SK-N-SH treated with all-trans-retinoic acid at 6 μM for 48 hours (cell line): Measurements from ENCODE around the gene ITPKB.

ENCODE experiments used
- ATAC-seq: fragments of 200-7000 bp; cut with Tn5 transposase; 3 replicates; pipeline ENCODE4 v1.9.1; 2020; ENCODE audit warnings: mild to moderate bottlenecking, moderate library complexity
- ARNTL ChIP-seq: fragments of 450-650 bp; formaldehyde crosslinking; IDR thresholded peaks from 2 replicates; pipeline ENCODE4 v1.5.0; 2020; ENCODE audit warnings: low read depth, mild to moderate bottlenecking, moderate library complexity, borderline replicate concordance
- BACH2 ChIP-seq: fragments of 250-450 bp; sonication (Bioruptor Pico); IDR thresholded peaks from 2 replicates; pipeline ENCODE4 v1.9.0; 2021; ENCODE audit warnings: mild to moderate bottlenecking, borderline replicate concordance
- CSDC2 ChIP-seq: fragments of 250-450 bp; sonication (Bioruptor Pico); IDR thresholded peaks from 2 replicates; pipeline ENCODE4 v1.5.0; 2020; ENCODE audit warnings: mild to moderate bottlenecking, moderate library complexity
- ESRRG ChIP-seq: fragments of 250-450 bp; sonication (Bioruptor Pico); IDR thresholded peaks from 2 replicates; pipeline ENCODE4 v1.6.1; 2021; ENCODE audit warnings: mild to moderate bottlenecking
- ISL1 ChIP-seq: fragments of 250-450 bp; sonication (Bioruptor Pico); IDR thresholded peaks from 2 replicates; pipeline ENCODE4 v2.1.2; 2022; ENCODE audit warnings: mild to moderate bottlenecking, moderate library complexity
- OSR1 ChIP-seq: fragments of 250-450 bp; sonication (Bioruptor Pico); IDR thresholded peaks from 2 replicates; pipeline ENCODE4 v1.8.0; 2022; ENCODE audit warnings: moderate library complexity, mild to moderate bottlenecking, inconsistent platforms
- PATZ1 ChIP-seq: fragments of 250-450 bp; sonication (Bioruptor Pico); IDR thresholded peaks from 2 replicates; pipeline ENCODE4 v1.8.0; 2020; ENCODE audit warnings: mild to moderate bottlenecking, moderate library complexity, borderline replicate concordance
- PPARA ChIP-seq: fragments of 250-450 bp; sonication (Bioruptor Pico); IDR thresholded peaks from 2 replicates; pipeline ENCODE4 v1.5.0; 2020; ENCODE audit warnings: mild to moderate bottlenecking, borderline replicate concordance
- RARB ChIP-seq: fragments of 250-450 bp; sonication (Bioruptor Pico); IDR thresholded peaks from 2 replicates; pipeline ENCODE4 v1.8.0; 2021; ENCODE audit warnings: mild to moderate bottlenecking, moderate library complexity
- SNAI2 ChIP-seq: fragments of 250-450 bp; sonication (Bioruptor Pico); IDR thresholded peaks from 2 replicates; pipeline ENCODE4 v1.5.0; 2020; ENCODE audit warnings: mild to moderate bottlenecking, moderate library complexity
- TCF4 ChIP-seq: fragments of 250-450 bp; sonication (Bioruptor Pico); IDR thresholded peaks from 2 replicates; pipeline ENCODE4 v1.8.0; 2021; ENCODE audit warnings: mild to moderate bottlenecking, moderate library complexity, borderline replicate concordance
- TOX ChIP-seq: fragments of 250-450 bp; sonication (Bioruptor Pico); IDR thresholded peaks from 2 replicates; pipeline ENCODE4 v1.8.0; 2021; ENCODE audit warnings: mild to moderate bottlenecking, moderate library complexity, borderline replicate concordance
- ZC3H10 ChIP-seq: fragments of 250-450 bp; sonication (Bioruptor Pico); IDR thresholded peaks from 2 replicates; pipeline ENCODE4 v1.5.1; 2021; ENCODE audit warnings: mild to moderate bottlenecking, moderate library complexity
- ZFP3 ChIP-seq: fragments of 250-450 bp; sonication (Bioruptor Pico); IDR thresholded peaks from 2 replicates; pipeline ENCODE4 v1.5.0; 2020; ENCODE audit warnings: mild to moderate bottlenecking, moderate library complexity
- ZFP30 ChIP-seq: fragments of 450-650 bp; formaldehyde crosslinking; IDR thresholded peaks from 2 replicates; pipeline ENCODE4 v1.5.0; 2022; ENCODE audit warnings: mild to moderate bottlenecking, moderate library complexity
- ZNF70 ChIP-seq: fragments of 450-650 bp; formaldehyde crosslinking; IDR thresholded peaks from 2 replicates; pipeline ENCODE4 v1.5.0; 2020; ENCODE audit warnings: mild to moderate bottlenecking, moderate library complexity
- ZNF8 ChIP-seq: fragments of 450-650 bp; formaldehyde crosslinking; IDR thresholded peaks from 2 replicates; pipeline ENCODE4 v1.5.0; 2020; ENCODE audit warnings: mild to moderate bottlenecking, moderate library complexity
- TF ChIP-seq, protein P1 (sequence below): fragments of 250-450 bp; sonication (Bioruptor Pico); IDR thresholded peaks from 2 replicates; pipeline ENCODE4 v1.5.0; 2020; ENCODE audit warnings: mild to moderate bottlenecking, moderate library complexity

The ITPKB gene

DNA sequence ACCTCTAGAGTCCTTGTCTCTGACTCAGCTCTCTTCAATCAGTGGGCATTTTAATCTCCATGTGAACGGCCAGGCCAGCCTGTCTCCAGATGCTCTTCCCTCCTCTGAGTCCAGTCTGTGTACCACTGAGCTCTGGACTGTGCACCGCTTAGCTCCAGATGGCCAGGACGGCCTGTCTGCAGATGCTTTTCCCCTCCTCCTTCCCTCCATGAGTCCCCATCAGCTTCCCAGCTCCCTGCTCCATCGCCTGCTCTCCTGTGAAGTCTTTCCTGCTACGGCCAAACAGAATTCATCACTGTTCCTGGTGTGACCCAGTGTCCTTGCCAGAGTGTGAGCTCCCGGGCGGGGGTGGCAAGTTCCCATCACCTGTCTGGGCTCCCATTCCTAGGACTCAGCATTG is 148.5 kb downstream of the ITPKB start:
- TF ChIP-seq SNAI2 (CRISPR knock-in tag) (no peak), OSR1 (no peak), PATZ1 (CRISPR knock-in tag) (no peak)
- ATAC-seq = no peak

DNA sequence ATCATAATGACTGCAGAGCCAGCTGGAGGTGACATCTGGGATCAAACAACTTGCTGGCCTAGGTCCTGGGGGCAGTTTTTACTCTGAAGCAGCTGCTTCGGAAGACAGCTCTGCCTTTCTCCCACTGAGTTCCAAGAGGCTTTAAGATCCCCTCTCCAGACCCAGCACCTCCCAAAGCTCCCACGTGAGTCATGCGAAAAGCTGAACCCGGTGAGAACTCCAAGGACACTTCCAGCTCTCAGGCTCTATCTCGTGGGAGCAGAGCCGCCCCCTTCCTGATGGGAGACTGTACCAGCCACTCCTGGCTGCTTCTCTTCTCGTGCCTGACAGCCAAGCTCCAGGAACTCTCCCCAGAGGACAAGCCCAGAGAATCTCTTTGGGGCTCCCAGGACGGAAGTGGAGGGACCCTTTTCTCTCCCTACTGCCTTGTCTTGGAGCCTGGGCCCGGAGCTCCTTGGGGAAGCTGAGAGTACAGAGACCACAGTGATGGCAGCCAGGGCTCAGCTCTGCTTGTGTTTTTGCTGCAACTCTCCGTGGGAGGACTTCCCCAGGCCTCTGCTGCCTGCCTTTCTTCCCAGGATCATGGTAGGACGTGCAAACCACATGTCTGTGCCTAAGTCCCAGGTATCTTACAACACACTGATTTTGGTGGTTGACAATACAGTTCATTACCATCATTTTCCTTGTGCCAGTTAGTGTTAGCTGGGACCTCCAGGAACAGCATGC is 149.9 kb downstream of the ITPKB start:
- TF ChIP-seq ARNTL (CRISPR knock-in tag) (no peak), ZFP3 (CRISPR knock-in tag) (no peak), ZNF8 (no peak), PPARA (CRISPR knock-in tag) (no peak), BACH2 (CRISPR knock-in tag) (no peak), ESRRG (CRISPR knock-in tag) (no peak), ZNF70 (CRISPR knock-in tag) (no peak), CSDC2 (no peak), SNAI2 (CRISPR knock-in tag) (no peak), PATZ1 (CRISPR knock-in tag) (no peak), ZC3H10 (CRISPR knock-in tag) (no peak), ZFP30 (no peak), RARB (CRISPR knock-in tag) (no peak), OSR1 (no peak), ISL1 (CRISPR knock-in tag) (no peak)
- TF ChIP-seq, protein P1, sequence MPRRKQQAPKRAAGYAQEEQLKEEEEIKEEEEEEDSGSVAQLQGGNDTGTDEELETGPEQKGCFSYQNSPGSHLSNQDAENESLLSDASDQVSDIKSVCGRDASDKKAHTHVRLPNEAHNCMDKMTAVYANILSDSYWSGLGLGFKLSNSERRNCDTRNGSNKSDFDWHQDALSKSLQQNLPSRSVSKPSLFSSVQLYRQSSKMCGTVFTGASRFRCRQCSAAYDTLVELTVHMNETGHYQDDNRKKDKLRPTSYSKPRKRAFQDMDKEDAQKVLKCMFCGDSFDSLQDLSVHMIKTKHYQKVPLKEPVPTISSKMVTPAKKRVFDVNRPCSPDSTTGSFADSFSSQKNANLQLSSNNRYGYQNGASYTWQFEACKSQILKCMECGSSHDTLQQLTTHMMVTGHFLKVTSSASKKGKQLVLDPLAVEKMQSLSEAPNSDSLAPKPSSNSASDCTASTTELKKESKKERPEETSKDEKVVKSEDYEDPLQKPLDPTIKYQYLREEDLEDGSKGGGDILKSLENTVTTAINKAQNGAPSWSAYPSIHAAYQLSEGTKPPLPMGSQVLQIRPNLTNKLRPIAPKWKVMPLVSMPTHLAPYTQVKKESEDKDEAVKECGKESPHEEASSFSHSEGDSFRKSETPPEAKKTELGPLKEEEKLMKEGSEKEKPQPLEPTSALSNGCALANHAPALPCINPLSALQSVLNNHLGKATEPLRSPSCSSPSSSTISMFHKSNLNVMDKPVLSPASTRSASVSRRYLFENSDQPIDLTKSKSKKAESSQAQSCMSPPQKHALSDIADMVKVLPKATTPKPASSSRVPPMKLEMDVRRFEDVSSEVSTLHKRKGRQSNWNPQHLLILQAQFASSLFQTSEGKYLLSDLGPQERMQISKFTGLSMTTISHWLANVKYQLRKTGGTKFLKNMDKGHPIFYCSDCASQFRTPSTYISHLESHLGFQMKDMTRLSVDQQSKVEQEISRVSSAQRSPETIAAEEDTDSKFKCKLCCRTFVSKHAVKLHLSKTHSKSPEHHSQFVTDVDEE (CRISPR knock-in tag) = no peak
- no peak; the same call in 2 of the 3 replicates for ATAC-seq

GRCh38 chr1:226588484-226588883 is 150.6 kb downstream of the ITPKB start:
- ATAC-seq = no peak
- TF ChIP-seq SNAI2 (CRISPR knock-in tag) (no peak), BACH2 (CRISPR knock-in tag) (no peak), ISL1 (CRISPR knock-in tag) (no peak), TOX (no peak), ARNTL (CRISPR knock-in tag) (no peak), PATZ1 (CRISPR knock-in tag) (no peak), TCF4 (no peak)
- TF ChIP-seq, protein P1 (CRISPR knock-in tag) = no peak
- TF ChIP-seq, all 23 proteins: peak for 0
